SK-N-MC (cell line): ENCODE data around the gene CLDN19.

Experiments
- EZH2 ChIP-seq: fragments of 200-600 bp; sonication (generic); IDR thresholded peaks from one replicate; pipeline ENCODE4 v1.6.1; 2017; ENCODE audit warnings: antibody characterized with exemption
- FOXP2 ChIP-seq: optimal IDR thresholded peaks from 2 replicates; pipeline ENCODE3; 2011; ENCODE audit warnings: mild to moderate bottlenecking, moderate library complexity; ENCODE audit not compliant: insufficient read depth; ENCODE audit errors: extremely low read length, control extremely low read depth
- POLR2AphosphoS5 ChIP-seq: IDR thresholded peaks from 2 replicates; pipeline ENCODE4 v1.6.1; 2012; ENCODE audit warnings: mild to moderate bottlenecking, low read depth, low read length, borderline replicate concordance

DNA sequence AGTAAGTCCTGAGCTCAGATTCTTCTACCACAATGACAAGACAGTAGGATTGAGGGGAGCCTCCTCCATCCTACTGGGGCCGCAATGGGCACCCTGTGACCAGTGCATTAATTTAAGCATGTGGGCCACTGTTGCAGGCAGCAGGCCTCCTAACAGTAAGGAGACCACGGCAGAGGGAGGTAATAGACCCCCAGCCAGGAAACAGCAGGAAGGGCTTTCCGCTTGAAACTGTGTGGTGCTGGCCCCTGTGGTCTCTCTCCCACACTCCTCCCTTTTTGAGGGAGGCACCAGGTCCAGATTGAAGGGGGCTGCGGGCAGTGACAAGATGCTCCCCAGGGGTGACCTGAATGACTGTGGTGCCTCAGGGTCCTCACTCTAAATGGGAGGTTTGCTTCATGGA, 1.7 kb upstream of the CLDN19 start:
- TF ChIP-seq POLR2AphosphoS5 (no peak), EZH2 (no peak), FOXP2 (no peak)
